Upper lobe of left lung (tissue), 4 donors: Measurements from ENCODE around the gene MYO6.

Experiments used
- EP300 ChIP-seq, 4 donors: sonication (generic); formaldehyde crosslinking; IDR thresholded peaks; one replicate each; pipeline ENCODE4 v1.5.1; 2017; ENCODE audit warnings: antibody characterized with exemption in 4 of 4, control low read depth in 2 of 4
- TF ChIP-seq, protein P1 (sequence below), 6 experiments: fragments of 450-650 bp in 4 of 6; fragments of 200-600 bp in 2 of 6; sonication (generic) in 2 of 6; IDR thresholded peaks; one replicate each; pipeline ENCODE4 v1.5.1; 2016 to 2019; ENCODE audit warnings: antibody characterized with exemption in 6 of 6

DNA sequence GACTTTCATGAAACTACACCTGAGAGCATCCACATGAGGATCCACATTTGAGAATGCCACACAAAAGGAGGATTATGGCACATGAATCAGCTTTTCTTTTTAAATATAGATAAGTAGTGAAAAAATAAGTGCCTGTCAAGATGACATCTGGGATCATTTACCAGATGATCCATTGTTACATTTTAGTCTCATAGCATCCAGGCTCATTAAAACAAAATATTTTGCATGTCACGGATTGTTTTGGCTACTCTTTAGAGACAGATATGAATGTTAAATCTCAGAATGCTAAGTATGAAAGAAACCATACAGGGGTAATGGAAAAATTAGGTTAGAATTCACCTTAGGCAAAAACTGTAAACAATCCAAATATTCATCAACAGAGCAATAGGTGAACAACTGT, 66.7 kb downstream of the MYO6 start:
- TF ChIP-seq, protein P1, sequence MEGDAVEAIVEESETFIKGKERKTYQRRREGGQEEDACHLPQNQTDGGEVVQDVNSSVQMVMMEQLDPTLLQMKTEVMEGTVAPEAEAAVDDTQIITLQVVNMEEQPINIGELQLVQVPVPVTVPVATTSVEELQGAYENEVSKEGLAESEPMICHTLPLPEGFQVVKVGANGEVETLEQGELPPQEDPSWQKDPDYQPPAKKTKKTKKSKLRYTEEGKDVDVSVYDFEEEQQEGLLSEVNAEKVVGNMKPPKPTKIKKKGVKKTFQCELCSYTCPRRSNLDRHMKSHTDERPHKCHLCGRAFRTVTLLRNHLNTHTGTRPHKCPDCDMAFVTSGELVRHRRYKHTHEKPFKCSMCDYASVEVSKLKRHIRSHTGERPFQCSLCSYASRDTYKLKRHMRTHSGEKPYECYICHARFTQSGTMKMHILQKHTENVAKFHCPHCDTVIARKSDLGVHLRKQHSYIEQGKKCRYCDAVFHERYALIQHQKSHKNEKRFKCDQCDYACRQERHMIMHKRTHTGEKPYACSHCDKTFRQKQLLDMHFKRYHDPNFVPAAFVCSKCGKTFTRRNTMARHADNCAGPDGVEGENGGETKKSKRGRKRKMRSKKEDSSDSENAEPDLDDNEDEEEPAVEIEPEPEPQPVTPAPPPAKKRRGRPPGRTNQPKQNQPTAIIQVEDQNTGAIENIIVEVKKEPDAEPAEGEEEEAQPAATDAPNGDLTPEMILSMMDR (IDR thresholded peaks at IDR 0.05), result no peak
- TF ChIP-seq EP300 (IDR thresholded peaks at IDR 0.05), result no peak
